OCI-LY1 (cell line): ENCODE data around the gene RPL36.

Experiments
- EZH2 ChIP-seq: fragments of 200-600 bp; sonication (generic), shearing (Covaris generic); IDR thresholded peaks from 2 replicates; pipeline ENCODE4 v1.8.0; 2017; ENCODE audit warnings: borderline replicate concordance, mixed run types, mild to moderate bottlenecking, antibody characterized with exemption, low read length, moderate library complexity, mixed read lengths
- TF ChIP-seq, protein P1 (sequence below): fragments of 200-600 bp; sonication (generic), shearing (Covaris generic); IDR thresholded peaks from 2 replicates; pipeline ENCODE4 v1.5.1; 2017; ENCODE audit warnings: mild to moderate bottlenecking, antibody characterized with exemption, low read length, moderate library complexity, mixed read lengths

DNA sequence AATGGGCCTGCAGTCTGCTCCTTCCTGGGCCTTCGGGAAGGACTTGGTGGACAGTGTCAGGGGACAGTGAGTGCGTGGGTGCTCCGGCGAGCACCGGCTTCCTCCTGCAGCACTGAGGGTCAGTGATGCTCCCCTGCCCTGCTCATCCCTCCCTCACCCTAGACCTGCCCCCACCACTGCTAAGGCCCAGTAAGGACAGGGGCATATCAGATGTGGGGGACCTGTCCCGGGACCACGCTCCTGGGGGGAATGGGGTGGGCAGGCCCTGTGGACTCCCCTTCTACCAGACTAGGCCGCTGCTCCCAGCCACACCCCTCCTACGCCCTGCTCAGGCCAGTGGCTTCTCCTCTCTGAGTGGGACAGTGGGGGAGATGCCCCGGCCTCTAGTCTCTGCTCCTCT lies 13.0 kb upstream of the RPL36 start:
- TF ChIP-seq, protein P1, sequence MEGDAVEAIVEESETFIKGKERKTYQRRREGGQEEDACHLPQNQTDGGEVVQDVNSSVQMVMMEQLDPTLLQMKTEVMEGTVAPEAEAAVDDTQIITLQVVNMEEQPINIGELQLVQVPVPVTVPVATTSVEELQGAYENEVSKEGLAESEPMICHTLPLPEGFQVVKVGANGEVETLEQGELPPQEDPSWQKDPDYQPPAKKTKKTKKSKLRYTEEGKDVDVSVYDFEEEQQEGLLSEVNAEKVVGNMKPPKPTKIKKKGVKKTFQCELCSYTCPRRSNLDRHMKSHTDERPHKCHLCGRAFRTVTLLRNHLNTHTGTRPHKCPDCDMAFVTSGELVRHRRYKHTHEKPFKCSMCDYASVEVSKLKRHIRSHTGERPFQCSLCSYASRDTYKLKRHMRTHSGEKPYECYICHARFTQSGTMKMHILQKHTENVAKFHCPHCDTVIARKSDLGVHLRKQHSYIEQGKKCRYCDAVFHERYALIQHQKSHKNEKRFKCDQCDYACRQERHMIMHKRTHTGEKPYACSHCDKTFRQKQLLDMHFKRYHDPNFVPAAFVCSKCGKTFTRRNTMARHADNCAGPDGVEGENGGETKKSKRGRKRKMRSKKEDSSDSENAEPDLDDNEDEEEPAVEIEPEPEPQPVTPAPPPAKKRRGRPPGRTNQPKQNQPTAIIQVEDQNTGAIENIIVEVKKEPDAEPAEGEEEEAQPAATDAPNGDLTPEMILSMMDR: no peak
- no peak for TF ChIP-seq EZH2
